Jurkat, Clone E6-1 (cell line): Measurements from ENCODE around the gene NME7.

Experiments used
- DNase-seq: peaks from one replicate; pipeline ENCODE4 v3.0.0-alpha.2; 2011; ENCODE audit warnings: low read depth, low spot score
- H3K4me3 ChIP-seq: 2 replicates; pipeline ENCODE4 v1.5.1; 2011; ENCODE audit warnings: mild to moderate bottlenecking, low read length, control low read depth, moderate library complexity

NME7 gene

GRCh38 chr1:169103002-169103401 lies 264.6 kb downstream of the NME7 start:
- no peak overlapping the region for H3K4me3 ChIP-seq
- DNase-seq: no peak

GRCh38 chr1:169102567-169102966 lies 265.0 kb downstream of the NME7 start:
- no peak for DNase-seq
- H3K4me3 ChIP-seq: no peak overlapping the region

- no peak for DNase-seq
- no peak overlapping the region for H3K4me3 ChIP-seq
These were observed 266.9 kb downstream of the NME7 start for GRCh38 chr1:169100651-169101088.

- no peak overlapping the region for H3K4me3 ChIP-seq
- DNase-seq: no peak
These were observed 267.4 kb downstream of the NME7 start for GRCh38 chr1:169100208-169100607.

GRCh38 chr1:169099561-169099960 lies 268.0 kb downstream of the NME7 start:
- DNase-seq: no peak
- H3K4me3 ChIP-seq: no peak overlapping the region

GRCh38 chr1:169098380-169098779 lies 269.2 kb downstream of the NME7 start:
- no peak for DNase-seq
- no peak overlapping the region for H3K4me3 ChIP-seq

- DNase-seq: no peak
- no peak overlapping the region for H3K4me3 ChIP-seq
These were observed 272.6 kb downstream of the NME7 start for GRCh38 chr1:169094897-169095569.

GRCh38 chr1:169092399-169092798 lies 275.2 kb downstream of the NME7 start:
- DNase-seq: no peak
- no peak overlapping the region for H3K4me3 ChIP-seq

GRCh38 chr1:169091480-169091941 lies 276.1 kb downstream of the NME7 start:
- no peak overlapping the region for H3K4me3 ChIP-seq
- DNase-seq: no peak

GRCh38 chr1:169090900-169091311 lies 276.7 kb downstream of the NME7 start:
- no peak for DNase-seq
- no peak overlapping the region for H3K4me3 ChIP-seq

GRCh38 chr1:169090308-169090899 lies 277.2 kb downstream of the NME7 start:
- H3K4me3 ChIP-seq: no peak overlapping the region
- no peak for DNase-seq

GRCh38 chr1:169089776-169090175 lies 277.8 kb downstream of the NME7 start:
- DNase-seq: no peak
- no peak overlapping the region for H3K4me3 ChIP-seq

GRCh38 chr1:169087876-169088275 lies 279.7 kb downstream of the NME7 start:
- H3K4me3 ChIP-seq: no peak overlapping the region
- no peak for DNase-seq

GRCh38 chr1:169086603-169087455 lies 280.8 kb downstream of the NME7 start:
- no peak overlapping the region for H3K4me3 ChIP-seq
- DNase-seq: no peak

- no peak overlapping the region for H3K4me3 ChIP-seq
- no peak for DNase-seq
These were observed 281.7 kb downstream of the NME7 start for GRCh38 chr1:169085911-169086310.
